Measurements from ENCODE around the gene PRRG1.

- TF ChIP-seq CTCF (conservative IDR thresholded peaks at IDR 0.05; ENCODE audit: low read length) (no peak), EZH2phosphoT487 (IDR thresholded peaks at IDR 0.05; ENCODE audit: borderline replicate concordance) (no peak)
These were observed 58.6 kb downstream of the PRRG1 start for GRCh38 chrX:37407736-37408135.

All from Loucy (cell line).